ENCODE data around the gene ADAMTSL1.

ADAMTSL1 gene

GRCh38 chr9:18785604-18786003 is 311.7 kb downstream of the ADAMTSL1 start:
- no peak overlapping the region for H3K9ac ChIP-seq (ENCODE audit: low read length in 5 of 5)
- no peaks in the 10 kb centered on the region for H3K27me3 ChIP-seq (ENCODE audit: control insufficient read depth in 5 of 5, insufficient read depth in 4 of 5, low read length in 5 of 5)
- H3K4me1 ChIP-seq (ENCODE audit: control insufficient read depth in 5 of 5, insufficient read depth in 5 of 5, low read length in 5 of 5) = peaks cover 2 to 35% (median 24%) of the 10 kb centered on the region in 5 donors
- H3K9me3 ChIP-seq (ENCODE audit: control insufficient read depth in 5 of 5, low read length in 5 of 5) = no peaks in the 10 kb centered on the region
- H3K36me3 ChIP-seq (ENCODE audit: control insufficient read depth in 5 of 5, insufficient read depth in 5 of 5, low read length in 5 of 5) = no peaks in the 10 kb centered on the region
- H3K4me3 ChIP-seq (ENCODE audit: low read depth in 1 of 5, low read length in 5 of 5) = no peak overlapping the region
- H3K27ac ChIP-seq (ENCODE audit: low read depth, low read length) = peak overlapping the region; percentile 39

GRCh38 chr9:18786196-18786595 is 312.2 kb downstream of the ADAMTSL1 start:
- H3K36me3 ChIP-seq (ENCODE audit: control insufficient read depth in 5 of 5, insufficient read depth in 5 of 5, low read length in 5 of 5) = no peaks in the 10 kb centered on the region
- H3K9ac ChIP-seq (ENCODE audit: low read length in 5 of 5) = peak overlapping the region in 2 of 5 donors; percentile 8 to 12
- H3K4me3 ChIP-seq (ENCODE audit: low read depth in 1 of 5, low read length in 5 of 5) = no peak overlapping the region
- peak overlapping the region; percentile 66 for H3K27ac ChIP-seq (ENCODE audit: low read depth, low read length)
- no peaks in the 10 kb centered on the region for H3K27me3 ChIP-seq (ENCODE audit: control insufficient read depth in 5 of 5, insufficient read depth in 4 of 5, low read length in 5 of 5)
- H3K4me1 ChIP-seq (ENCODE audit: control insufficient read depth in 5 of 5, insufficient read depth in 5 of 5, low read length in 5 of 5) = peaks cover 2 to 35% (median 24%) of the 10 kb centered on the region in 5 donors
- no peaks in the 10 kb centered on the region for H3K9me3 ChIP-seq (ENCODE audit: control insufficient read depth in 5 of 5, low read length in 5 of 5)

DNA sequence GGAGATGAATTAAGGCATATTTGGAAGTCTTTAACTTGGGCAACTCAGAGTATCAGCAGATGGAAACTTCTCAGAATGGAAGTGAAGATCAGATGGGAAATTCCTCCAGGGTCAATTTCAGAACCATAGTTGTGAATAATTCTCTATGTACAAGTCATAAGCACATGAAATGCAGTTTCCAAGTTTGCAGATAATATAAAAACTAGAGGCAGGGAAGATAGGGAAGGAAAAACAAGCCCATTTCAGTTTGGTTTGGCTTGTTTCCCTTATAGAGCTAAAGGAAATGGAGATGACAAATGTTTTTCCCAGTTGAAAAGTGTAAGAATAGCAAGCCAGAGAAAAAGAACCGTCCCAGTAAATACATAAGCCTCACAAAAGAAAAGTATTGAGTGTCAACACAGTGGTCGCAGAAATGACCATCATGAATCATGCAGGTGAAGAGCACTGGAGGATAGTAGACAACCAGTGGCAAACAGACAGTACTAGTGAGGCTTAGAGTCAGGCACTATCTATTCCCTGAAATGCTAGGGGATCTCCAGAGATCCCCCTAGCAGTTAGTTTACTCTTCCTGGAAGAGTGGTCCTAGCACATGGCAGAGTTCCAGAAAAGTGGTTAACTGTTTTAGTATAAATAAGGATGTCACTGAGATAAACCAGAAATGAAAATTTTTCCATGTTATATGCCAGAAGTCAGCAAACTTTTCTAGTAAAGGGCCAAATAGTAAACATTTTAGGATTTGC is 313.1 kb downstream of the ADAMTSL1 start:
- Histone ChIP-seq H3K27ac (ENCODE audit: low read depth, low read length) (peak overlapping the region; percentile 66), H3K9ac (ENCODE audit: low read length in 5 of 5) (no peak overlapping the region), H3K4me1 (ENCODE audit: control insufficient read depth in 5 of 5, insufficient read depth in 5 of 5, low read length in 5 of 5) (peaks cover 2 to 35% (median 24%) of the 10 kb centered on the region in 5 donors), H3K27me3 (ENCODE audit: control insufficient read depth in 5 of 5, insufficient read depth in 4 of 5, low read length in 5 of 5) (no peaks in the 10 kb centered on the region), H3K4me3 (ENCODE audit: low read depth in 1 of 5, low read length in 5 of 5) (no peak overlapping the region), H3K9me3 (ENCODE audit: control insufficient read depth in 5 of 5, low read length in 5 of 5) (no peaks in the 10 kb centered on the region), H3K36me3 (ENCODE audit: control insufficient read depth in 5 of 5, insufficient read depth in 5 of 5, low read length in 5 of 5) (no peaks in the 10 kb centered on the region)

DNA sequence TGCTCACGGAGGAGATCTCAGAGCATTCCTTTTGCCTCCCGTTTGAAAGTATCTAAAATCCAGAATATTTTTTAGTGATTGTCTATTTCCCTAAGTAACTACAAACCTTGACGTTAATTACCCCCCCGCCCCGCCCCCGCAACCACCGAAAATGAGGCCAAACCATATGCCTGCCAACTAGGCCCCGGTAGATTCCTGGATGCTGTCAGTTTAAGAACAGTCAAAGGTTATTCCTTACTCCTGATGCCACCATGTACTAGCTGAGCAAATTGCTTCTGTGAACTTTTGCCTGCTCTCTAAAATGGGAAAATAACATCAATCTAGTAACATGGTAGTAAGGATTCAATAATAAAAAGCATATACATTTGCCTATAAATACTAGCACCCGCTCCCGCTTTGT is 314.3 kb downstream of the ADAMTSL1 start:
- Histone ChIP-seq H3K27ac (ENCODE audit: low read depth, low read length) (peak overlapping the region; percentile 66), H3K4me3 (ENCODE audit: low read depth in 1 of 5, low read length in 5 of 5) (peak overlapping the region in 1 of 5 donors; percentile 7), H3K9ac (ENCODE audit: low read length in 5 of 5) (peak overlapping the region in 1 of 5 donors; percentile 35), H3K27me3 (ENCODE audit: control insufficient read depth in 5 of 5, insufficient read depth in 4 of 5, low read length in 5 of 5) (no peaks in the 10 kb centered on the region), H3K36me3 (ENCODE audit: control insufficient read depth in 5 of 5, insufficient read depth in 5 of 5, low read length in 5 of 5) (no peaks in the 10 kb centered on the region), H3K9me3 (ENCODE audit: control insufficient read depth in 5 of 5, low read length in 5 of 5) (no peaks in the 10 kb centered on the region), H3K4me1 (ENCODE audit: control insufficient read depth in 5 of 5, insufficient read depth in 5 of 5, low read length in 5 of 5) (peaks cover 2 to 35% (median 24%) of the 10 kb centered on the region in 5 donors)

- no peak overlapping the region for H3K9ac ChIP-seq (ENCODE audit: low read length in 5 of 5)
- no peak overlapping the region for H3K27ac ChIP-seq (ENCODE audit: low read depth, low read length)
- H3K27me3 ChIP-seq (ENCODE audit: control insufficient read depth in 5 of 5, insufficient read depth in 4 of 5, low read length in 5 of 5) = no peaks in the 10 kb centered on the region
- H3K4me3 ChIP-seq (ENCODE audit: low read depth in 1 of 5, low read length in 5 of 5) = no peak overlapping the region
- no peaks in the 10 kb centered on the region for H3K9me3 ChIP-seq (ENCODE audit: control insufficient read depth in 5 of 5, low read length in 5 of 5)
- H3K4me1 ChIP-seq (ENCODE audit: control insufficient read depth in 5 of 5, insufficient read depth in 5 of 5, low read length in 5 of 5) = peaks cover 2 to 26% (median 22%) of the 10 kb centered on the region in 5 donors
- no peaks in the 10 kb centered on the region for H3K36me3 ChIP-seq (ENCODE audit: control insufficient read depth in 5 of 5, insufficient read depth in 5 of 5, low read length in 5 of 5)
Observed at GRCh38 chr9:18791074-18791473, 317.1 kb downstream of the ADAMTSL1 start.

GRCh38 chr9:18793122-18793521 is 319.2 kb downstream of the ADAMTSL1 start:
- Histone ChIP-seq H3K36me3 (ENCODE audit: control insufficient read depth in 5 of 5, insufficient read depth in 5 of 5, low read length in 5 of 5) (no peaks in the 10 kb centered on the region), H3K27me3 (ENCODE audit: control insufficient read depth in 5 of 5, insufficient read depth in 4 of 5, low read length in 5 of 5) (no peaks in the 10 kb centered on the region), H3K9me3 (ENCODE audit: control insufficient read depth in 5 of 5, low read length in 5 of 5) (no peaks in the 10 kb centered on the region), H3K4me1 (ENCODE audit: control insufficient read depth in 5 of 5, insufficient read depth in 5 of 5, low read length in 5 of 5) (peaks cover 0 to 12% (median 7%) of the 10 kb centered on the region in 5 donors), H3K9ac (ENCODE audit: low read length in 5 of 5) (no peak overlapping the region), H3K4me3 (ENCODE audit: low read depth in 1 of 5, low read length in 5 of 5) (no peak overlapping the region), H3K27ac (ENCODE audit: low read depth, low read length) (no peak overlapping the region)

DNA sequence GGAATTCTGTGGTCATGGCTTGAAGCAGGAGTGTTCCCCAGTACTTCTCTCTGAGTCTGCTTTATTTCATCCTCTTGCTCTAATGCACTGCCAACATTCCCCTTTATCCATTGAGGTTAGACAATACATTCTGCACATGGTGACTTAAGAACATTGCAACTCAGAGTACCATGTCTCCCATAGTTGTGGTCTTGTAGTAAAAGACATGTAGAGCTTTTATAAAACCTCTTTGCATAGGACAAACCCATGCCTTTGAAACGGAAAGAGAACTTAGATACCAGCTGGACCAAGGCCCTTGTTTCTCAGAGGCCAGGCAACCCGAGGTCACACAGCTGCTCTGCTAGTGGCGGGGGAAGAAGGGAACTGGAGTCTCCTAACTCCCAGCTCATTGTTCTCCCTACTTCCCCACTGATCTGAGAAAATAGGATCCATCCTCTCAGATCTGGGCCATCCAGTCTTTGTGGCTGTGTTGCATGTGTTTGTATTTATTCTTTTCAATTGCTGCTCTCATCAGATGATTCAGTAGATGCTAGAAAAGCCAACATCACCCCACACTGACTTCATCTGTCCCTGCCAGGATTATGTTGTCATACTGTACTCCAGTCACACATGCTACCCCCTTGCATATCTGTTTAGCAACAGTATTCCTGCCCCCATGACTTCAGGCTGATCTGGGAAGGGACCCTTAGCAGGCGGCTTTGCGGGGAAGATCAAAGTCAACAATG is 322.2 kb downstream of the ADAMTSL1 start:
- H3K4me1 ChIP-seq (ENCODE audit: control insufficient read depth in 5 of 5, insufficient read depth in 5 of 5, low read length in 5 of 5) = peaks cover 0 to 6% (median 0%) of the 10 kb centered on the region in 5 donors
- no peak overlapping the region for H3K9ac ChIP-seq (ENCODE audit: low read length in 5 of 5)
- H3K27me3 ChIP-seq (ENCODE audit: control insufficient read depth in 5 of 5, insufficient read depth in 4 of 5, low read length in 5 of 5) = no peaks in the 10 kb centered on the region
- H3K9me3 ChIP-seq (ENCODE audit: control insufficient read depth in 5 of 5, low read length in 5 of 5) = no peaks in the 10 kb centered on the region
- H3K4me3 ChIP-seq (ENCODE audit: low read depth in 1 of 5, low read length in 5 of 5) = no peak overlapping the region
- no peaks in the 10 kb centered on the region for H3K36me3 ChIP-seq (ENCODE audit: control insufficient read depth in 5 of 5, insufficient read depth in 5 of 5, low read length in 5 of 5)
- H3K27ac ChIP-seq (ENCODE audit: low read depth, low read length) = no peak overlapping the region

- no peak overlapping the region for H3K9ac ChIP-seq (ENCODE audit: low read length in 5 of 5)
- no peak overlapping the region for H3K27ac ChIP-seq (ENCODE audit: low read depth, low read length)
- no peaks in the 10 kb centered on the region for H3K27me3 ChIP-seq (ENCODE audit: control insufficient read depth in 5 of 5, insufficient read depth in 4 of 5, low read length in 5 of 5)
- H3K4me1 ChIP-seq (ENCODE audit: control insufficient read depth in 5 of 5, insufficient read depth in 5 of 5, low read length in 5 of 5) = peaks cover 0 to 6% (median 0%) of the 10 kb centered on the region in 5 donors
- no peak overlapping the region for H3K4me3 ChIP-seq (ENCODE audit: low read depth in 1 of 5, low read length in 5 of 5)
- no peaks in the 10 kb centered on the region for H3K9me3 ChIP-seq (ENCODE audit: control insufficient read depth in 5 of 5, low read length in 5 of 5)
- no peaks in the 10 kb centered on the region for H3K36me3 ChIP-seq (ENCODE audit: control insufficient read depth in 5 of 5, insufficient read depth in 5 of 5, low read length in 5 of 5)
Observed at GRCh38 chr9:18796696-18797270, 322.8 kb downstream of the ADAMTSL1 start.

DNA sequence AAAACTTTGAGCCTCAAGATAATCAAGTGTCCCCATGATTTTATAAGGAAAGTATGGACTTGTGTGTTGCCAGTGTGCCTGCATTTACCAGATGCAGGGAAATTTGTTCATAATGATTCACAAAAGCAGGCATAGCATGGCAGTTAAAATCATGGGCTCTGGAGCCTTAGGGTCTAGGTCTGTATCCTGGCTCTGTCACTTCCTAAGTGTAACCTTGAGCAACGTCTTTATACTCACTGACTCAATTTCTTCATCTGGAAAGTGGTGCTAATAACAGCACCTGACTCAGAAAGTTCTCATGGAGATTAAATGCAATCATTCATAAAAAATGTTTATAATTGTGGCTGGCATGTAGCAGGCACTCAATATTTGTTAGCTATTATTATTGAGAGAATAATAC is 324.2 kb downstream of the ADAMTSL1 start:
- Histone ChIP-seq H3K4me3 (ENCODE audit: low read depth in 1 of 5, low read length in 5 of 5) (no peak overlapping the region), H3K9me3 (ENCODE audit: control insufficient read depth in 5 of 5, low read length in 5 of 5) (no peaks in the 10 kb centered on the region), H3K36me3 (ENCODE audit: control insufficient read depth in 5 of 5, insufficient read depth in 5 of 5, low read length in 5 of 5) (no peaks in the 10 kb centered on the region), H3K4me1 (ENCODE audit: control insufficient read depth in 5 of 5, insufficient read depth in 5 of 5, low read length in 5 of 5) (peaks cover 0 to 6% (median 0%) of the 10 kb centered on the region in 5 donors), H3K27me3 (ENCODE audit: control insufficient read depth in 5 of 5, insufficient read depth in 4 of 5, low read length in 5 of 5) (no peaks in the 10 kb centered on the region), H3K27ac (ENCODE audit: low read depth, low read length) (no peak overlapping the region), H3K9ac (ENCODE audit: low read length in 5 of 5) (no peak overlapping the region)

Data from subcutaneous abdominal adipose tissue (tissue), 5 donors.